Parathyroid adenoma (tissue), 2 donors: Measurements from ENCODE around the gene ARHGEF28.

Experiments used
- H2AFZ ChIP-seq: fragments of 300-600 bp; sonication (generic); one replicate; pipeline ENCODE4 v1.7.0; 2017; ENCODE audit warnings: antibody characterized with exemption, mild to moderate bottlenecking
- H3K27ac ChIP-seq: fragments of 300-600 bp; sonication (generic); one replicate; pipeline ENCODE4 v1.7.0; 2017
- H3K27me3 ChIP-seq: fragments of 300-600 bp; sonication (generic); one replicate; pipeline ENCODE4 v1.7.0; 2017; ENCODE audit warnings: low read length; ENCODE audit not compliant: control insufficient read depth, insufficient read depth
- H3K36me3 ChIP-seq: fragments of 300-600 bp; sonication (generic); one replicate; pipeline ENCODE4 v1.7.0; 2017; ENCODE audit warnings: low read length; ENCODE audit not compliant: control insufficient read depth, insufficient read depth
- H3K4me1 ChIP-seq: fragments of 300-600 bp; sonication (generic); one replicate; pipeline ENCODE4 v1.7.0; 2017; ENCODE audit warnings: control low read depth
- H3K4me2 ChIP-seq: fragments of 300-600 bp; sonication (generic); one replicate; pipeline ENCODE4 v1.7.0; 2017; ENCODE audit warnings: low read length
- H3K4me3 ChIP-seq: fragments of 300-600 bp; sonication (generic); one replicate; pipeline ENCODE4 v1.7.0; 2017; ENCODE audit warnings: low read depth, low read length
- H3K79me2 ChIP-seq: fragments of 300-600 bp; sonication (generic); one replicate; pipeline ENCODE4 v1.7.0; 2017; ENCODE audit warnings: control low read depth
- H3K9ac ChIP-seq: fragments of 300-600 bp; sonication (generic); one replicate; pipeline ENCODE4 v1.7.0; 2017; ENCODE audit warnings: mild to moderate bottlenecking
- H3K9me3 ChIP-seq: fragments of 300-600 bp; sonication (generic); one replicate; pipeline ENCODE4 v1.7.0; 2017; ENCODE audit warnings: low read length; ENCODE audit not compliant: control insufficient read depth
- CTCF ChIP-seq: fragments of 300-600 bp; sonication (generic); IDR thresholded peaks from one replicate; pipeline ENCODE4 v1.7.0; 2017; ENCODE audit warnings: antibody characterized with exemption, mild to moderate bottlenecking
- donor health status: primary hyperparathyroidism.

The ARHGEF28 gene

GRCh38 chr5:73896668-73897067, 270.7 kb downstream of the ARHGEF28 start:
- Histone ChIP-seq H3K9me3 (no peaks in the 10 kb centered on the region), H3K4me1 (no peaks in the 10 kb centered on the region), H2AFZ (no peak overlapping the region), H3K4me2 (no peak overlapping the region), H3K36me3 (no peaks in the 10 kb centered on the region), H3K27me3 (no peaks in the 10 kb centered on the region), H3K9ac (no peak overlapping the region), H3K27ac (no peak overlapping the region), H3K79me2 (no peaks in the 10 kb centered on the region), H3K4me3 (no peak overlapping the region)
- no peak for TF ChIP-seq CTCF

GRCh38 chr5:73897893-73898292, 271.9 kb downstream of the ARHGEF28 start:
- H3K4me2 ChIP-seq: no peak overlapping the region
- no peaks in the 10 kb centered on the region for H3K36me3 ChIP-seq
- H3K4me1 ChIP-seq: no peaks in the 10 kb centered on the region
- H2AFZ ChIP-seq: no peak overlapping the region
- no peaks in the 10 kb centered on the region for H3K9me3 ChIP-seq
- H3K27ac ChIP-seq: no peak overlapping the region
- TF ChIP-seq CTCF: no peak
- no peaks in the 10 kb centered on the region for H3K79me2 ChIP-seq
- no peak overlapping the region for H3K4me3 ChIP-seq
- H3K27me3 ChIP-seq: no peaks in the 10 kb centered on the region
- H3K9ac ChIP-seq: no peak overlapping the region

- TF ChIP-seq CTCF: no peak
- Histone ChIP-seq H3K9me3 (no peaks in the 10 kb centered on the region), H2AFZ (no peak overlapping the region), H3K27me3 (no peaks in the 10 kb centered on the region), H3K4me1 (no peaks in the 10 kb centered on the region), H3K36me3 (no peaks in the 10 kb centered on the region), H3K4me3 (no peak overlapping the region), H3K79me2 (no peaks in the 10 kb centered on the region), H3K4me2 (no peak overlapping the region), H3K9ac (no peak overlapping the region), H3K27ac (no peak overlapping the region)
Observed at GRCh38 chr5:73899055-73899454, 273.1 kb downstream of the ARHGEF28 start.

GRCh38 chr5:73899916-73900315, 273.9 kb downstream of the ARHGEF28 start:
- TF ChIP-seq CTCF: no peak
- Histone ChIP-seq H3K9ac (no peak overlapping the region), H3K36me3 (no peaks in the 10 kb centered on the region), H3K4me1 (no peaks in the 10 kb centered on the region), H3K27ac (no peak overlapping the region), H3K4me2 (no peak overlapping the region), H3K4me3 (no peak overlapping the region), H3K27me3 (no peaks in the 10 kb centered on the region), H3K79me2 (no peaks in the 10 kb centered on the region), H2AFZ (no peak overlapping the region), H3K9me3 (no peaks in the 10 kb centered on the region)

- H3K9me3 ChIP-seq: no peaks in the 10 kb centered on the region
- H3K79me2 ChIP-seq: no peaks in the 10 kb centered on the region
- no peak for TF ChIP-seq CTCF
- H3K4me3 ChIP-seq: no peak overlapping the region
- no peak overlapping the region for H3K27ac ChIP-seq
- H2AFZ ChIP-seq: no peak overlapping the region
- H3K9ac ChIP-seq: no peak overlapping the region
- no peak overlapping the region for H3K4me2 ChIP-seq
- H3K4me1 ChIP-seq: no peaks in the 10 kb centered on the region
- no peaks in the 10 kb centered on the region for H3K27me3 ChIP-seq
- no peaks in the 10 kb centered on the region for H3K36me3 ChIP-seq
Observed at GRCh38 chr5:73900566-73900965, 274.6 kb downstream of the ARHGEF28 start.
